PC-9 (cell line): Measurements from ENCODE around the gene SYNDIG1. TPM values are rescaled to one million over a fixed set of nuclear protein-coding genes. Genes with fewer than 3 reads are reported as not detected.

Experiments used
- BruUV-seq: library from RNA; stranded (reverse); fragments of 400-500 nt; replicated peaks from 2 replicates; lab custom pipeline; 2021; lab: Mats Ljungman, UMichigan
- CTCF ChIA-PET: fragments of 300-600 bp; sonication (Branson Sonifier 250); formaldehyde crosslinking; loops from one replicate; lab custom pipeline; 2022; ENCODE audit warnings: antibody characterized with exemption; lab: Charles Lee
- POLR2A ChIA-PET: fragments of 300-600 bp; sonication (Branson Sonifier 250); formaldehyde crosslinking; loops from one replicate; lab custom pipeline; 2022; ENCODE audit warnings: antibody characterized with exemption; ENCODE audit not compliant: unreplicated experiment; lab: Charles Lee
- DNase-seq, 2 experiments: peaks; one replicate each; pipeline versions ENCODE4 v3.0.0 to v3.0.0-alpha.2; 2015 to 2022; ENCODE audit warnings: mixed read lengths in 1 of 2
- H2AFZ ChIP-seq: fragments of 200-600 bp; sonication (generic); 2 replicates; pipeline ENCODE4 v1.8.1; 2017; ENCODE audit warnings: antibody characterized with exemption
- H3F3A ChIP-seq: fragments of 200-600 bp; sonication (generic); 2 replicates; pipeline ENCODE4 v1.8.1; 2017; ENCODE audit warnings: antibody characterized with exemption, mild to moderate bottlenecking, low read depth; ENCODE audit not compliant: insufficient read depth
- H3K27ac ChIP-seq: fragments of 200-600 bp; sonication (generic); 2 replicates; pipeline ENCODE4 v1.6.1; 2016; ENCODE audit warnings: mixed run types
- H3K27me3 ChIP-seq: fragments of 200-600 bp; sonication (generic); 2 replicates; pipeline ENCODE4 v1.6.1; 2016; ENCODE audit warnings: low read depth, mixed run types; ENCODE audit not compliant: insufficient read depth
- H3K36me3 ChIP-seq: fragments of 200-600 bp; sonication (generic); 2 replicates; pipeline ENCODE4 v1.6.1; 2016; ENCODE audit warnings: low read depth, mixed run types
- H3K4me1 ChIP-seq: fragments of 200-600 bp; sonication (generic); replicated peaks from 2 replicates; pipeline ENCODE4 v1.6.1; 2016; ENCODE audit warnings: mixed run types; ENCODE audit not compliant: insufficient read depth
- H3K4me2 ChIP-seq: fragments of 200-600 bp; sonication (generic); 2 replicates; pipeline ENCODE4 v1.6.1; 2017; ENCODE audit warnings: mixed run types
- H3K4me3 ChIP-seq: fragments of 200-600 bp; sonication (generic); 2 replicates; pipeline ENCODE4 v1.6.1; 2016; ENCODE audit warnings: mixed run types
- H3K79me2 ChIP-seq: fragments of 200-600 bp; sonication (generic); 2 replicates; pipeline ENCODE4 v1.6.1; 2017; ENCODE audit warnings: low read depth, mixed run types
- H3K9me2 ChIP-seq: fragments of 200-600 bp; sonication (generic); 2 replicates; pipeline ENCODE4 v1.8.1; 2017; ENCODE audit warnings: mild to moderate bottlenecking; ENCODE audit not compliant: insufficient read depth
- H3K9me3 ChIP-seq: fragments of 200-600 bp; sonication (generic); 2 replicates; pipeline ENCODE4 v1.8.1; 2016; ENCODE audit warnings: low read depth; ENCODE audit not compliant: insufficient read depth
- H4K20me1 ChIP-seq: fragments of 200-600 bp; sonication (generic); 2 replicates; pipeline ENCODE4 v1.8.1; 2017; ENCODE audit not compliant: insufficient read depth
- EZH2 ChIP-seq: fragments of 200-600 bp; sonication (generic); IDR thresholded peaks from 2 replicates; pipeline ENCODE4 v1.8.0; 2017; ENCODE audit warnings: antibody characterized with exemption, low read depth
- intact Hi-C: fragments of 100-400 bp; cut with micrococcal nuclease; formaldehyde crosslinking; loops from one replicate; pipeline ENCODE4 v1.10.0; 2022; ENCODE audit not compliant: unreplicated experiment
- total RNA-seq: library from RNA; stranded (reverse); gene quantifications from 2 replicates; pipeline ENCODE4 v1.2.3, GENCODE V29; 2021
- TF ChIP-seq, protein P1 (sequence below): fragments of 200-600 bp; sonication (generic); conservative IDR thresholded peaks from 2 replicates; pipeline ENCODE4 v1.6.1; 2017; ENCODE audit warnings: mixed run types, antibody characterized with exemption, mild to moderate bottlenecking, moderate library complexity

The SYNDIG1 gene
- total RNA-seq, 1 experiment from 2014 or later: 0.17 TPM

DNA sequence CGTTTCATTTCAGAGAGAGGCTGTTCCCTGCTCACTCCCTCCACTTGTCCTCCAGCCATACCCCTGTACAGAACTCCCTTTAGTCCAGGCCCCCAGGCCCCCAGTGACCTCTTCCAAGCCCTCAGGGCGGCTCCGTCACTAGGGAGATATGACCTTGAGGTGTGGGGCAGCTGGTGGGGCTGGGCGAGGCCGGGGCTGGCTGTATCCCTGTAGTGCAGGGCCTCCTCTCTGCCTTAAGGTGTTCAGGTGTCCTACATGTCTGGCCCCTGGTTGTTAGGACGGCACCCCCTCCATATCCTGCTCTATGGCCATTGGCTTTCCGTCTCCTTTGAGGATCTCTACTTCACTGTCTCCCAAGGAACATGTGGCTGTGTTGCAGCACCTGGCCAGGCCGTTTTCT lies 17.4 kb upstream of the SYNDIG1 start:
- intact Hi-C loops: no loop called here
- no peaks in the 10 kb centered on the region for H3K4me1 ChIP-seq
- POLR2A ChIA-PET: no interaction called here
- H4K20me1 ChIP-seq: no peaks in the 10 kb centered on the region
- H3K27ac ChIP-seq: no peak overlapping the region
- H3K27me3 ChIP-seq: peaks cover 3% of the 10 kb centered on the region; the same call in 1 of the 2 replicates
- CTCF ChIA-PET: no interaction called here
- no peaks in the 10 kb centered on the region for H3F3A ChIP-seq
- no peak overlapping the region for H3K4me2 ChIP-seq
- no TSS peak for BruUV-seq
- no peaks in the 10 kb centered on the region for H3K9me3 ChIP-seq
- TF ChIP-seq EZH2: no peak
- TF ChIP-seq, protein P1, sequence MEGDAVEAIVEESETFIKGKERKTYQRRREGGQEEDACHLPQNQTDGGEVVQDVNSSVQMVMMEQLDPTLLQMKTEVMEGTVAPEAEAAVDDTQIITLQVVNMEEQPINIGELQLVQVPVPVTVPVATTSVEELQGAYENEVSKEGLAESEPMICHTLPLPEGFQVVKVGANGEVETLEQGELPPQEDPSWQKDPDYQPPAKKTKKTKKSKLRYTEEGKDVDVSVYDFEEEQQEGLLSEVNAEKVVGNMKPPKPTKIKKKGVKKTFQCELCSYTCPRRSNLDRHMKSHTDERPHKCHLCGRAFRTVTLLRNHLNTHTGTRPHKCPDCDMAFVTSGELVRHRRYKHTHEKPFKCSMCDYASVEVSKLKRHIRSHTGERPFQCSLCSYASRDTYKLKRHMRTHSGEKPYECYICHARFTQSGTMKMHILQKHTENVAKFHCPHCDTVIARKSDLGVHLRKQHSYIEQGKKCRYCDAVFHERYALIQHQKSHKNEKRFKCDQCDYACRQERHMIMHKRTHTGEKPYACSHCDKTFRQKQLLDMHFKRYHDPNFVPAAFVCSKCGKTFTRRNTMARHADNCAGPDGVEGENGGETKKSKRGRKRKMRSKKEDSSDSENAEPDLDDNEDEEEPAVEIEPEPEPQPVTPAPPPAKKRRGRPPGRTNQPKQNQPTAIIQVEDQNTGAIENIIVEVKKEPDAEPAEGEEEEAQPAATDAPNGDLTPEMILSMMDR: no peak
- H3K9me2 ChIP-seq: no peaks in the 10 kb centered on the region
- H3K79me2 ChIP-seq: no peaks in the 10 kb centered on the region
- H2AFZ ChIP-seq: no peak overlapping the region
- H3K36me3 ChIP-seq: no peaks in the 10 kb centered on the region
- DNase-seq: no peak
- no peak overlapping the region for H3K4me3 ChIP-seq

DNA sequence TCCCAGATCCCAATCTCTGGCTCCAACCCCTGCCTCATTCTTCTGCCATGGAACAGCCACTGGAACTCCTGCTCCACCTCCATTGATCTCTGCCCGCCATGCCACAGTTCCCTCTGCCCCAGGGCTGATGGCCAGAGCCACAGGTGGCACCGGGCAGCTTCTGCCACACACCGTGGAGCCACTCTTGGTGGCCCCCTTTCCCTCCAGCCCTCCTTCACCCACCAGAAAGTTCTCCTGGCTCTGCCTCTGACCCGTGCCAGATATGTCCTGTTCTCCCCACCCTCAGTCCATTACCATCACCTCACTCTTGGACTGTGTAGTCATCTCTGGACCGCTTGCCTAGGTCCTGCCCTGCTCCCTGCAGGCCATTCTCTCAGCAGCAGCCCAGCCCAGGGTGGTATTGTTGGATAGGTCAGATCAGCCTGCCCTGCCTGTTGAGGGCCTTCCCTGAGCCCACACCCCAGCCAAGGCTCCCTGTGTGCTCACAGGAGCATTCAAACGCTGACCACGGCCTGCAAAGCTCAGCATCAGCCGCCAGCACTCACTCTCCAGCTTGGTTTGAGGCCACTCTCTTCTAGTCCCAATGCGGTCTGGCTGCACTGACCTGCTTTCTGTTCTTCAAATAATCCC lies 16.8 kb upstream of the SYNDIG1 start:
- H3F3A ChIP-seq: no peaks in the 10 kb centered on the region
- no peaks in the 10 kb centered on the region for H3K9me3 ChIP-seq
- no TSS peak for BruUV-seq
- ChIA-PET POLR2A (no interaction called here), CTCF (no interaction called here)
- intact Hi-C loops: no loop called here
- H3K27me3 ChIP-seq: peaks cover 9% of the 10 kb centered on the region; the same call in 1 of the 2 replicates
- H3K4me1 ChIP-seq: no peaks in the 10 kb centered on the region
- H4K20me1 ChIP-seq: no peaks in the 10 kb centered on the region
- H2AFZ ChIP-seq: no peak overlapping the region
- no peaks in the 10 kb centered on the region for H3K9me2 ChIP-seq
- no peaks in the 10 kb centered on the region for H3K36me3 ChIP-seq
- H3K4me2 ChIP-seq: no peak overlapping the region
- no peak overlapping the region for H3K27ac ChIP-seq
- TF ChIP-seq, protein P1: no peak
- TF ChIP-seq EZH2: no peak
- H3K4me3 ChIP-seq: no peak overlapping the region
- no peak for DNase-seq
- no peaks in the 10 kb centered on the region for H3K79me2 ChIP-seq

DNA sequence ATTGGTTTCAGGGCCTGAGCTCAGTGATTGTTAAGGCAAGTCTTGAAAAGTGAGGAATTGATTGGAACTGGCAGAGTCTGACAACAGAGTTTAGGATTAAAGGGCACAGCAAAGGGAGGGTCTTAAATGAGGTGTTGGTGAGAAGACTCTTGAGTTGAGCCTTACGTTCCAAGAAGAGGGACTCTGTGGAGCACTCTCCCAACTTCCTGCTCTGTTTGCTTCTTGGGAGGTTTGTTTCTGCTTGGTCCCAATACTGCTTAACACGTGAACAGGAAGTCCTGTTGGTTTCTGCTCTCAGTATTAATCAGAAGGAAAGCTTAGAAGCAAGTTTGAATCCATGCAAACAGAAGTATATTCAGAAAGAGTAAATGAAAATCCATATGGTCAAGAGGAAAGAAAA lies 15.6 kb upstream of the SYNDIG1 start:
- no peaks in the 10 kb centered on the region for H3K4me1 ChIP-seq
- peaks cover 17% of the 10 kb centered on the region; the same call in 1 of the 2 replicates for H3K27me3 ChIP-seq
- no peaks in the 10 kb centered on the region for H3K36me3 ChIP-seq
- intact Hi-C loops: no loop called here
- H3K27ac ChIP-seq: no peak overlapping the region
- no peaks in the 10 kb centered on the region for H3K9me3 ChIP-seq
- POLR2A ChIA-PET: no interaction called here
- no peak overlapping the region for H3K4me3 ChIP-seq
- CTCF ChIA-PET: no interaction called here
- no peaks in the 10 kb centered on the region for H3K79me2 ChIP-seq
- H3K9me2 ChIP-seq: no peaks in the 10 kb centered on the region
- BruUV-seq: no TSS peak
- no peaks in the 10 kb centered on the region for H4K20me1 ChIP-seq
- TF ChIP-seq, protein P1: no peak
- no peak for TF ChIP-seq EZH2
- H2AFZ ChIP-seq: no peak overlapping the region
- no peak overlapping the region for H3K4me2 ChIP-seq
- no peaks in the 10 kb centered on the region for H3F3A ChIP-seq
- no peak for DNase-seq
